Astrocyte (in vitro differentiated cells and primary cell): ENCODE results near the gene DDX23. TPM values are rescaled to one million over a fixed set of nuclear protein-coding genes. Genes with fewer than 3 reads are reported as not detected.

Experiments used
- DNase-seq: peaks from one replicate; pipeline ENCODE4 v3.0.0-alpha.2; 2010; ENCODE audit warnings: low read depth
- FAIRE-seq: peaks from 2 replicates; lab custom pipeline; 2011; peaks lifted over from hg19 to GRCh38; lab: Jason Lieb, UNC
- H2AFZ ChIP-seq: 2 replicates; pipeline ENCODE4 v1.6.0; 2012; ENCODE audit warnings: low read depth, low read length, inconsistent platforms
- H3K27ac ChIP-seq: 2 replicates; pipeline ENCODE4 v1.5.1; 2011; ENCODE audit warnings: low read depth, low read length, inconsistent platforms
- H3K27me3 ChIP-seq: 2 replicates; pipeline ENCODE4 v1.6.0; 2011; ENCODE audit warnings: low read length, inconsistent platforms; ENCODE audit not compliant: insufficient read depth
- H3K36me3 ChIP-seq: 2 replicates; pipeline ENCODE4 v1.5.1; 2011; ENCODE audit warnings: low read length, inconsistent platforms; ENCODE audit not compliant: insufficient read depth
- H3K4me1 ChIP-seq: 2 replicates; pipeline ENCODE4 v1.5.1; 2011; ENCODE audit warnings: low read length, inconsistent platforms; ENCODE audit not compliant: insufficient read depth
- H3K4me2 ChIP-seq: 2 replicates; pipeline ENCODE4 v1.6.0; 2012; ENCODE audit warnings: low read length, inconsistent platforms
- H3K4me3 ChIP-seq: 2 replicates; pipeline ENCODE4 v1.5.1; 2011; ENCODE audit warnings: low read depth, mild to moderate bottlenecking, low read length, inconsistent platforms; ENCODE audit not compliant: insufficient read depth
- H3K79me2 ChIP-seq: 2 replicates; pipeline ENCODE4 v1.6.0; 2012; ENCODE audit warnings: mild to moderate bottlenecking, low read length, inconsistent platforms; ENCODE audit not compliant: insufficient read depth
- H3K9ac ChIP-seq: 2 replicates; pipeline ENCODE4 v1.6.0; 2012; ENCODE audit warnings: mild to moderate bottlenecking, low read length, inconsistent platforms
- H3K9me3 ChIP-seq: 2 replicates; pipeline ENCODE4 v1.5.1; 2012; ENCODE audit warnings: low read depth, mild to moderate bottlenecking, low read length, inconsistent platforms; ENCODE audit not compliant: insufficient read depth
- H4K20me1 ChIP-seq: 2 replicates; pipeline ENCODE4 v1.6.0; 2012; ENCODE audit warnings: low read length, inconsistent platforms; ENCODE audit not compliant: insufficient read depth
- H3K27ac Mint-ChIP-seq: one replicate; pipeline ENCODE4 v1.8.0; 2021; ENCODE audit warnings: mild to moderate bottlenecking, mixed read lengths; ENCODE audit not compliant: unreplicated experiment
- H3K27me3 Mint-ChIP-seq: one replicate; pipeline ENCODE4 v1.8.0; 2021; ENCODE audit warnings: low read depth, mixed read lengths; ENCODE audit not compliant: unreplicated experiment
- H3K36me3 Mint-ChIP-seq: one replicate; pipeline ENCODE4 v1.8.0; 2021; ENCODE audit warnings: low read depth, mixed read lengths; ENCODE audit not compliant: unreplicated experiment
- H3K4me1 Mint-ChIP-seq: one replicate; pipeline ENCODE4 v1.8.0; 2021; ENCODE audit warnings: low read depth, mixed read lengths; ENCODE audit not compliant: unreplicated experiment
- H3K4me3 Mint-ChIP-seq: one replicate; pipeline ENCODE4 v1.8.0; 2021; ENCODE audit warnings: mild to moderate bottlenecking, moderate library complexity, mixed read lengths; ENCODE audit not compliant: unreplicated experiment
- H3K9me3 Mint-ChIP-seq: one replicate; pipeline ENCODE4 v1.8.0; 2021; ENCODE audit warnings: mild to moderate bottlenecking, mixed read lengths; ENCODE audit not compliant: unreplicated experiment
- EZH2 ChIP-seq: IDR thresholded peaks from 2 replicates; pipeline ENCODE4 v1.6.1; 2012; ENCODE audit warnings: mild to moderate bottlenecking, low read length, inconsistent platforms; ENCODE audit not compliant: insufficient read depth
- total RNA-seq: library from RNA; stranded (reverse); gene quantifications from 2 replicates; pipeline ENCODE4 v1.2.1, GENCODE V29; 2021
- TF ChIP-seq, protein P1 (sequence below): IDR thresholded peaks from 2 replicates; pipeline ENCODE4 v1.5.1; 2011; ENCODE audit warnings: low read depth, mild to moderate bottlenecking, inconsistent platforms, low read length, moderate library complexity; ENCODE audit not compliant: insufficient read depth

Gene DDX23
- total RNA-seq, 1 donor from 2014 or later, result 77.1 TPM

DNA sequence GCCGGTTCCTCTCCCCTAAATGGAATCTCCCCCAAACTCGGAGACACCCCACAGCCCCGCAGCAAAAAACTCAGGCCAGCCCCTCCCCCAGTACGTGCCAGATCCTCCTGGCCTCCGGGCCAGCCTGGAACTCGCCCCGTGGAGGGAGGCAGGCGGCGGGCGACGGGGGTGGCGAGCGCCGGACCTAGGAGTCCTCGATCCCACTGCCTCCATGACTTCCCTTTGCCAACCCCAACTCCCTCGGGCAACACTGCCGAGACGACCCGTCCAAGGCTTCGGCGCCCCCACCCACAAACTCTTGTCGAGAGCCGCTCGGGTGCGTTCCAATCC is 63.5 kb downstream of the DDX23 start:
- Histone ChIP-seq H3K9ac (peak overlapping the region; percentile 86), H3K4me2 (peak overlapping the region; percentile 91), H3K4me3 (peak overlapping the region; percentile 69), H3K9me3 (no peaks in the 10 kb centered on the region), H2AFZ (peak overlapping the region; percentile 83), H3K79me2 (peaks cover 46% of the 10 kb centered on the region), H3K4me1 (peaks cover 13% of the 10 kb centered on the region), H3K36me3 (no peaks in the 10 kb centered on the region), H4K20me1 (peaks cover 37% of the 10 kb centered on the region), H3K27me3 (no peaks in the 10 kb centered on the region), H3K27ac (peak overlapping the region; percentile 38)
- Mint-ChIP-seq H3K4me1 (peaks cover 8% of the 10 kb centered on the region), H3K36me3 (no peaks in the 10 kb centered on the region), H3K9me3 (no peaks in the 10 kb centered on the region), H3K4me3 (peak overlapping the region; percentile 94), H3K27ac (peak overlapping the region; percentile 41), H3K27me3 (peaks cover 4% of the 10 kb centered on the region)
- DNase-seq, result no peak
- TF ChIP-seq EZH2, result no peak
- TF ChIP-seq, protein P1, sequence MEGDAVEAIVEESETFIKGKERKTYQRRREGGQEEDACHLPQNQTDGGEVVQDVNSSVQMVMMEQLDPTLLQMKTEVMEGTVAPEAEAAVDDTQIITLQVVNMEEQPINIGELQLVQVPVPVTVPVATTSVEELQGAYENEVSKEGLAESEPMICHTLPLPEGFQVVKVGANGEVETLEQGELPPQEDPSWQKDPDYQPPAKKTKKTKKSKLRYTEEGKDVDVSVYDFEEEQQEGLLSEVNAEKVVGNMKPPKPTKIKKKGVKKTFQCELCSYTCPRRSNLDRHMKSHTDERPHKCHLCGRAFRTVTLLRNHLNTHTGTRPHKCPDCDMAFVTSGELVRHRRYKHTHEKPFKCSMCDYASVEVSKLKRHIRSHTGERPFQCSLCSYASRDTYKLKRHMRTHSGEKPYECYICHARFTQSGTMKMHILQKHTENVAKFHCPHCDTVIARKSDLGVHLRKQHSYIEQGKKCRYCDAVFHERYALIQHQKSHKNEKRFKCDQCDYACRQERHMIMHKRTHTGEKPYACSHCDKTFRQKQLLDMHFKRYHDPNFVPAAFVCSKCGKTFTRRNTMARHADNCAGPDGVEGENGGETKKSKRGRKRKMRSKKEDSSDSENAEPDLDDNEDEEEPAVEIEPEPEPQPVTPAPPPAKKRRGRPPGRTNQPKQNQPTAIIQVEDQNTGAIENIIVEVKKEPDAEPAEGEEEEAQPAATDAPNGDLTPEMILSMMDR, result no peak
- FAIRE-seq, result no peak

DNA sequence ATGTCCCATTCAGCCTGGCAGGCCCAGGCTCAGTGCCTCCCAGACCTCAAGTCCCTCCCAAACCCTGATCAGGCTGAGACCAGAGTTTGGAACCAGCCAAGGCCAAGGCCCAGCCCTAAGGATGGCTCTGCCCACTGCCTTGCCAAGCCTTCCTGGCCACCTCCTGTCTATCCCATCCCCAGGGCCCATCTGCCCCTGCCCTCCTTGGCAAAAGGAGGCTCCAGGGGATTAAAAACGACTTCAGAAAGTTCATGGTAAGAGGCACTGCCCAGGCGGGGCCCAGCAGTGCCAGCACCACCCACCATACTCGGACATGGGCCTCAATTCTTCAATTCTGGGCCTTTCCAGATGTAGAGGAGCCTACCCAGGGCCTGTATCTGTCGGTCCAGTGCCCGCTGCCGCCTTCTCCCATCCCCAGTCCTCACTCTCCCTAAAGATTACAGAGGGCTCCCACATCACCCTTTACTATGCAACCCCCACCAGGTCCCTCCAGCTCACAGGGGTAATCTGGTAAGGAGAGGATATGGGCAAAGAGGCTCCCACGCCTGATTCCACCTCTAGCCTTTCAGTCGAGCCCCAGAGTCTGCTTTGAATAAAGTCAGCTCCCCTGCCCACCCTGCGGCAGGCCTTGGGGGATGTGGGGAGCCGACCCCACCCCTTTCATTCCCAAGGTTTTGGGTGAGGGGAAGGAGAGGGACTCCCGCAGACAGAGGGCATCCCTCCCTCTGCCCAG is 64.0 kb downstream of the DDX23 start:
- Mint-ChIP-seq H3K36me3 (no peaks in the 10 kb centered on the region), H3K4me3 (peak overlapping the region; percentile 94), H3K4me1 (peaks cover 8% of the 10 kb centered on the region), H3K9me3 (no peaks in the 10 kb centered on the region), H3K27me3 (no peaks in the 10 kb centered on the region), H3K27ac (peak overlapping the region; percentile 41)
- peak overlapping the region; percentile 91 for H3K4me2 ChIP-seq
- peak overlapping the region; percentile 86 for H3K9ac ChIP-seq
- H3K4me1 ChIP-seq, result peaks cover 13% of the 10 kb centered on the region
- peak overlapping the region; percentile 38 for H3K27ac ChIP-seq
- TF ChIP-seq, protein P1, result no peak
- TF ChIP-seq EZH2, result no peak
- no peaks in the 10 kb centered on the region for H3K9me3 ChIP-seq
- peaks cover 41% of the 10 kb centered on the region for H4K20me1 ChIP-seq
- H3K4me3 ChIP-seq, result peak overlapping the region; percentile 69
- H3K27me3 ChIP-seq, result no peaks in the 10 kb centered on the region
- no peak for FAIRE-seq
- H3K79me2 ChIP-seq, result peaks cover 52% of the 10 kb centered on the region
- H2AFZ ChIP-seq, result peak overlapping the region; percentile 83
- DNase-seq, result no peak
- no peaks in the 10 kb centered on the region for H3K36me3 ChIP-seq
